ENCODE measurements around the gene TMPRSS15. TPM values are rescaled to one million over a fixed set of nuclear protein-coding genes. Genes with fewer than 3 reads are reported as not detected.

TMPRSS15 gene
- polyA plus RNA-seq, 1 donor (not counting 4 experiments of a cell fraction or from before 2014, with no cell fraction given), result not detected

- dilution Hi-C loops (cut with MboI; ENCODE audit: extremely low pct_ligation_motif_present, low sequenced_read_pairs), result no loop called here
- no peaks in the 10 kb centered on the region for H3K9me1 ChIP-seq (ENCODE audit: control insufficient read depth, extremely low read depth, insufficient read depth, low read length)
- H3K4me1 ChIP-seq (ENCODE audit: control insufficient read depth, extremely low read depth, insufficient read depth, low read length), result no peaks in the 10 kb centered on the region
Observed at GRCh38 chr21:18443085-18443484, 39.5 kb upstream of the TMPRSS15 start.

GRCh38 chr21:18430341-18430740 lies 26.8 kb upstream of the TMPRSS15 start:
- no peak for FAIRE-seq
- H3K79me2 ChIP-seq (ENCODE audit: control insufficient read depth, insufficient read depth, low read length), result no peaks in the 10 kb centered on the region

More at GRCh38 chr21:18443085-18443484, 39.5 kb upstream of the TMPRSS15 start:
- H3K27me3 ChIP-seq (ENCODE audit: control insufficient read depth, extremely low read depth, insufficient read depth, low read length), result no peaks in the 10 kb centered on the region
- H2AFZ ChIP-seq (ENCODE audit: control insufficient read depth, low read length), result no peak overlapping the region
- no peak overlapping the region for H3K4me3 ChIP-seq (ENCODE audit: control insufficient read depth in 2 of 3, extremely low read depth in 1 of 3, insufficient read depth in 2 of 3, low read depth in 1 of 3, low read length in 3 of 3)
- no peak for FAIRE-seq
- H3K9me3 ChIP-seq (ENCODE audit: control insufficient read depth, low read depth, low read length), result no peaks in the 10 kb centered on the region
- no peak overlapping the region for H3K4me2 ChIP-seq (ENCODE audit: control insufficient read depth, extremely low read depth, insufficient read depth, low read depth, low read length)
- no peak for DNase-seq (ENCODE audit: low read depth, low spot score)
- no peak overlapping the region for H3K27ac ChIP-seq (ENCODE audit: control insufficient read depth, insufficient read depth, low read length)
- H4K20me1 ChIP-seq (ENCODE audit: control insufficient read depth, extremely low read depth, insufficient read depth, low read length), result no peaks in the 10 kb centered on the region
- no peak overlapping the region for H3K9ac ChIP-seq (ENCODE audit: control insufficient read depth, extremely low read depth, insufficient read depth, low read length)
- no peaks in the 10 kb centered on the region for H3K79me2 ChIP-seq (ENCODE audit: control insufficient read depth, insufficient read depth, low read length)
- no peak for TF ChIP-seq CTCF (optimal IDR thresholded peaks at IDR 0.05 in 1 of 3, IDR thresholded peaks at IDR 0.05 in 1 of 3, conservative IDR thresholded peaks at IDR 0.05 in 1 of 3; ENCODE audit: extremely low read depth in 1 of 3, insufficient read depth in 2 of 3, low read length in 3 of 3)
- no peak for TF ChIP-seq EZH2 (IDR thresholded peaks at IDR 0.05; ENCODE audit: low read length)
- no peaks in the 10 kb centered on the region for H3K36me3 ChIP-seq (ENCODE audit: control insufficient read depth in 2 of 2, extremely low read depth in 1 of 2, insufficient read depth in 2 of 2, low read length in 2 of 2)

More at GRCh38 chr21:18430341-18430740, 26.8 kb upstream of the TMPRSS15 start:
- no peaks in the 10 kb centered on the region for H4K20me1 ChIP-seq (ENCODE audit: control insufficient read depth, extremely low read depth, insufficient read depth, low read length)
- TF ChIP-seq CTCF (optimal IDR thresholded peaks at IDR 0.05 in 1 of 3, IDR thresholded peaks at IDR 0.05 in 1 of 3, conservative IDR thresholded peaks at IDR 0.05 in 1 of 3; ENCODE audit: extremely low read depth in 1 of 3, insufficient read depth in 2 of 3, low read length in 3 of 3) (no peak), EZH2 (IDR thresholded peaks at IDR 0.05; ENCODE audit: low read length) (no peak)
- H3K27ac ChIP-seq (ENCODE audit: control insufficient read depth, insufficient read depth, low read length), result no peak overlapping the region
- H3K9me1 ChIP-seq (ENCODE audit: control insufficient read depth, extremely low read depth, insufficient read depth, low read length), result no peaks in the 10 kb centered on the region
- no peak for DNase-seq (ENCODE audit: low read depth, low spot score)
- H2AFZ ChIP-seq (ENCODE audit: control insufficient read depth, low read length), result no peak overlapping the region
- no peak overlapping the region for H3K4me2 ChIP-seq (ENCODE audit: control insufficient read depth, extremely low read depth, insufficient read depth, low read depth, low read length)
- dilution Hi-C loops (cut with MboI; ENCODE audit: extremely low pct_ligation_motif_present, low sequenced_read_pairs), result no loop called here
- H3K9me3 ChIP-seq (ENCODE audit: control insufficient read depth, low read depth, low read length), result no peaks in the 10 kb centered on the region
- H3K4me3 ChIP-seq (ENCODE audit: control insufficient read depth in 2 of 3, extremely low read depth in 1 of 3, insufficient read depth in 2 of 3, low read depth in 1 of 3, low read length in 3 of 3), result no peak overlapping the region
- no peaks in the 10 kb centered on the region for H3K36me3 ChIP-seq (ENCODE audit: control insufficient read depth in 2 of 2, extremely low read depth in 1 of 2, insufficient read depth in 2 of 2, low read length in 2 of 2)
- no peak overlapping the region for H3K9ac ChIP-seq (ENCODE audit: control insufficient read depth, extremely low read depth, insufficient read depth, low read length)
- no peaks in the 10 kb centered on the region for H3K27me3 ChIP-seq (ENCODE audit: control insufficient read depth, extremely low read depth, insufficient read depth, low read length)
- H3K4me1 ChIP-seq (ENCODE audit: control insufficient read depth, extremely low read depth, insufficient read depth, low read length), result no peaks in the 10 kb centered on the region

Measured in keratinocyte (primary cell).